Fibroblast of upper back skin (primary cell): ENCODE measurements around the gene CDRT4.

Experiments
- DNase-seq: peaks from one replicate; pipeline ENCODE4 v3.0.0-alpha.2; 2013

Gene CDRT4

GRCh38 chr17:15422392-15422965 lies 44.9 kb downstream of the CDRT4 start:
- DNase-seq = no peak

GRCh38 chr17:15418781-15419180 lies 48.6 kb downstream of the CDRT4 start:
- no peak for DNase-seq

- DNase-seq = no peak
Measured at GRCh38 chr17:15414532-15415306, 52.7 kb downstream of the CDRT4 start.

- no peak for DNase-seq
Measured at GRCh38 chr17:15413101-15413771, 54.2 kb downstream of the CDRT4 start.

GRCh38 chr17:15412606-15413005 lies 54.8 kb downstream of the CDRT4 start:
- no peak for DNase-seq

- no peak for DNase-seq
Measured at GRCh38 chr17:15411384-15412198, 55.8 kb downstream of the CDRT4 start.

GRCh38 chr17:15409721-15410250 lies 57.6 kb downstream of the CDRT4 start:
- DNase-seq = peak; percentile 83

GRCh38 chr17:15408803-15409202 lies 58.6 kb downstream of the CDRT4 start:
- DNase-seq = no peak

- DNase-seq = peak; percentile 20
Measured at GRCh38 chr17:15406081-15406480, 61.3 kb downstream of the CDRT4 start.

GRCh38 chr17:15405058-15405415 lies 62.4 kb downstream of the CDRT4 start:
- DNase-seq = no peak

GRCh38 chr17:15404106-15405057 lies 63.0 kb downstream of the CDRT4 start:
- peak; percentile 76 for DNase-seq

- DNase-seq = no peak
Measured at GRCh38 chr17:15403276-15403939, 64.0 kb downstream of the CDRT4 start.

GRCh38 chr17:15399443-15399842 lies 68.0 kb downstream of the CDRT4 start:
- DNase-seq = no peak

- DNase-seq = peak; percentile 46
Measured at GRCh38 chr17:15398736-15399331, 68.6 kb downstream of the CDRT4 start.

- DNase-seq = peak; percentile 71
Measured at GRCh38 chr17:15398291-15398690, 69.1 kb downstream of the CDRT4 start.

- DNase-seq = no peak
Measured at GRCh38 chr17:15397620-15398019, 69.8 kb downstream of the CDRT4 start.

- no peak for DNase-seq
Measured at GRCh38 chr17:15395091-15395490, 72.3 kb downstream of the CDRT4 start.

GRCh38 chr17:15393414-15393813 lies 74.0 kb downstream of the CDRT4 start:
- DNase-seq = no peak

GRCh38 chr17:15392326-15392741 lies 75.1 kb downstream of the CDRT4 start:
- DNase-seq = peak; percentile 67

GRCh38 chr17:15388356-15389041 lies 78.9 kb downstream of the CDRT4 start:
- no peak for DNase-seq
